ENCODE data around the gene PIEZO2. TPM values are rescaled to one million over a fixed set of nuclear protein-coding genes. Genes with fewer than 3 reads are reported as not detected.

The PIEZO2 gene
- total and polyA plus RNA-seq, 10 donors = 0.42 to 13.0 (median 8.0) TPM

- no peaks in the 10 kb centered on the region for H3K4me1 ChIP-seq
- no peaks in the 10 kb centered on the region for H3K27me3 ChIP-seq (replicated peaks in 1 of 7)
- H3K36me3 ChIP-seq = no peaks in the 10 kb centered on the region
- WGBS, 5 donors = 66 to 89% (median 83%) methylated on average over 1 of the region's 1 CpG
- peaks cover 0 to 12% (median 10%) of the 10 kb centered on the region in 8 donors for H3K9me3 ChIP-seq
- no peak overlapping the region for H3K4me3 ChIP-seq
- H3K27ac ChIP-seq = no peak overlapping the region
- intact Hi-C loops (cut with DNase I; ENCODE audit: low total_unique reads) = no loop called here
- TF ChIP-seq CTCF (IDR thresholded peaks at IDR 0.05 in 8 of 11, conservative IDR thresholded peaks at IDR 0.05 in 3 of 11) (no peak), POLR2A (IDR thresholded peaks at IDR 0.05) (no peak), POLR2AphosphoS5 (IDR thresholded peaks at IDR 0.05) (no peak)
- DNase-seq = no peak
Observed at GRCh38 chr18:11124054-11124453, 25.3 kb downstream of the PIEZO2 start.

- no peaks in the 10 kb centered on the region for H3K36me3 ChIP-seq
- TF ChIP-seq CTCF (IDR thresholded peaks at IDR 0.05 in 8 of 11, conservative IDR thresholded peaks at IDR 0.05 in 3 of 11) (no peak), POLR2AphosphoS5 (IDR thresholded peaks at IDR 0.05) (no peak), POLR2A (IDR thresholded peaks at IDR 0.05) (no peak)
- no peaks in the 10 kb centered on the region for H3K27me3 ChIP-seq (replicated peaks in 1 of 7)
- intact Hi-C loops (cut with DNase I; ENCODE audit: low total_unique reads) = no loop called here
- 64 to 87% (median 78%) methylated on average over 2 of the region's 2 CpGs for WGBS, 5 donors
- H3K4me3 ChIP-seq = no peak overlapping the region
- DNase-seq = no peak
- H3K4me1 ChIP-seq = no peaks in the 10 kb centered on the region
- H3K27ac ChIP-seq = no peak overlapping the region
- H3K9me3 ChIP-seq = no peaks in the 10 kb centered on the region
Observed at GRCh38 chr18:11121443-11121849, 27.9 kb downstream of the PIEZO2 start.

- DNase-seq = no peak
- H3K4me3 ChIP-seq = no peak overlapping the region
- no peaks in the 10 kb centered on the region for H3K36me3 ChIP-seq
- TF ChIP-seq CTCF (IDR thresholded peaks at IDR 0.05 in 8 of 11, conservative IDR thresholded peaks at IDR 0.05 in 3 of 11) = no peak
- no peak for TF ChIP-seq POLR2AphosphoS5 (IDR thresholded peaks at IDR 0.05)
- no peak for TF ChIP-seq POLR2A (IDR thresholded peaks at IDR 0.05)
- H3K4me1 ChIP-seq = no peaks in the 10 kb centered on the region
- 39 to 62% (median 48%) methylated on average over 5 of the region's 5 CpGs for WGBS, 5 donors
- H3K27ac ChIP-seq = no peak overlapping the region
- H3K27me3 ChIP-seq (replicated peaks in 1 of 7) = no peaks in the 10 kb centered on the region
- no peaks in the 10 kb centered on the region for H3K9me3 ChIP-seq
- intact Hi-C loops (cut with DNase I; ENCODE audit: low total_unique reads) = no loop called here
Observed at GRCh38 chr18:11119959-11120587, 29.3 kb downstream of the PIEZO2 start.

- Histone ChIP-seq H3K27me3 (replicated peaks in 1 of 7) (no peaks in the 10 kb centered on the region), H3K36me3 (no peaks in the 10 kb centered on the region), H3K4me3 (no peak overlapping the region), H3K4me1 (no peaks in the 10 kb centered on the region), H3K9me3 (no peaks in the 10 kb centered on the region), H3K27ac (no peak overlapping the region)
- intact Hi-C loops (cut with DNase I; ENCODE audit: low total_unique reads) = no loop called here
- no peak for DNase-seq
- TF ChIP-seq CTCF (IDR thresholded peaks at IDR 0.05 in 8 of 11, conservative IDR thresholded peaks at IDR 0.05 in 3 of 11) = no peak
- no peak for TF ChIP-seq POLR2AphosphoS5 (IDR thresholded peaks at IDR 0.05)
- 81 to 90% (median 83%) methylated on average over 4 of the region's 4 CpGs for WGBS, 5 donors
Observed at GRCh38 chr18:11119550-11119949, 29.8 kb downstream of the PIEZO2 start.

All from spleen (tissue), 11 donors.